NOMO-1 (cell line): ENCODE data around the gene LRRC26.
"Not testable (repeated sequence)": the region's sequence is repeated elsewhere in the genome, so short reads cannot be mapped to it uniquely, and the experiment has no call there.

Experiments used
- DNase-seq, 2 experiments: peaks; one replicate each; lab custom pipeline; 2025; ENCODE audit not compliant: unreplicated experiment in 2 of 2; lab: John Stamatoyannopoulos, UW

LRRC26 gene

GRCh38 chr9:137139468-137140150, 30.2 kb downstream of the LRRC26 start:
- no peak for DNase-seq

GRCh38 chr9:137138722-137139467, 31.0 kb downstream of the LRRC26 start, which contains the start of gene GRIN1:
GRIN1 (plus strand) TSS chr9:137139154; CDS start chr9:137139487, 333 bp downstream.
- DNase-seq: no peak

GRCh38 chr9:137138058-137138721, 31.7 kb downstream of the LRRC26 start:
- DNase-seq: no peak

GRCh38 chr9:137136881-137137607, 32.8 kb downstream of the LRRC26 start:
- no peak for DNase-seq

GRCh38 chr9:137136261-137136880, 33.5 kb downstream of the LRRC26 start:
- DNase-seq: no peak

- DNase-seq: not testable (repeated sequence)
Measured at GRCh38 chr9:137135154-137135553, 34.7 kb downstream of the LRRC26 start.

- DNase-seq: no peak
Measured at GRCh38 chr9:137134191-137134590, 35.7 kb downstream of the LRRC26 start.

GRCh38 chr9:137130176-137130755, 39.6 kb downstream of the LRRC26 start:
- no peak for DNase-seq

- peak; percentile 94 to 96 for DNase-seq
Measured at GRCh38 chr9:137129456-137130175, 40.2 kb downstream of the LRRC26 start.

GRCh38 chr9:137128862-137129455, 40.9 kb downstream of the LRRC26 start:
- no peak for DNase-seq

GRCh38 chr9:137128158-137128861, 41.5 kb downstream of the LRRC26 start:
- no peak for DNase-seq

GRCh38 chr9:137127301-137128157, 42.3 kb downstream of the LRRC26 start:
- peak; percentile 82 to 85 for DNase-seq

GRCh38 chr9:137126786-137127185, 43.1 kb downstream of the LRRC26 start:
- peak in 1 of 2 experiments; percentile 28 for DNase-seq

- not testable (repeated sequence) for DNase-seq
Measured at GRCh38 chr9:137123952-137124462, 45.8 kb downstream of the LRRC26 start.

- DNase-seq: no peak
Measured at GRCh38 chr9:137123468-137123837, 46.4 kb downstream of the LRRC26 start.

- not testable (repeated sequence) for DNase-seq
Measured at GRCh38 chr9:137122796-137123467, 46.9 kb downstream of the LRRC26 start.
